Lower leg skin (tissue), 4 donors: Measurements from ENCODE around the gene TREX2. TPM values are rescaled to one million over a fixed set of nuclear protein-coding genes. Genes with fewer than 3 reads are reported as not detected.

Source experiments
- DNase-seq, 2 donors: peaks; one replicate each; pipeline ENCODE4 v3.0.0-alpha.2; 2019; ENCODE audit warnings: low spot score in 2 of 2
- H3K4me3 ChIP-seq: fragments of 200-600 bp; sonication (generic); 2 replicates; pipeline ENCODE4 v1.5.1; 2017; ENCODE audit warnings: mild to moderate bottlenecking, low read depth; ENCODE audit not compliant: poor library complexity, severe bottlenecking
- POLR2A ChIP-seq, 2 donors: fragments of 450-650 bp; IDR thresholded peaks; one replicate each; pipeline ENCODE4 v1.6.1; 2016 to 2017; ENCODE audit warnings: antibody characterized with exemption in 2 of 2, mild to moderate bottlenecking in 1 of 2, moderate library complexity in 1 of 2
- WGBS, 2 donors: methylation state at CpG; one replicate each; pipeline ENCODE4 v1.1.5; 2018; 5-methylcytosine and 5-hydroxymethylcytosine counted together
- intact Hi-C: fragments of 100-400 bp; cut with DNase I; formaldehyde crosslinking; loops from one replicate; pipeline ENCODE4 v1.15.0; 2023; ENCODE audit warnings: low total_unique reads
- total RNA-seq, 4 donors: library from RNA; depleted of rRNA; stranded (reverse); fragments of >200 nt; gene quantifications; one replicate each; pipeline ENCODE4 v1.1.0, GENCODE V29; 2016
- TF ChIP-seq, protein P1 (sequence below), 3 donors: fragments of 450-650 bp; IDR thresholded peaks; one replicate each; pipeline ENCODE4 v1.5.1; 2016; ENCODE audit warnings: antibody characterized with exemption in 3 of 3, mild to moderate bottlenecking in 3 of 3, moderate library complexity in 2 of 3

The TREX2 gene
- total RNA-seq, 4 donors from 2014 or later: 76.4 to 129 (median 112) TPM

DNA sequence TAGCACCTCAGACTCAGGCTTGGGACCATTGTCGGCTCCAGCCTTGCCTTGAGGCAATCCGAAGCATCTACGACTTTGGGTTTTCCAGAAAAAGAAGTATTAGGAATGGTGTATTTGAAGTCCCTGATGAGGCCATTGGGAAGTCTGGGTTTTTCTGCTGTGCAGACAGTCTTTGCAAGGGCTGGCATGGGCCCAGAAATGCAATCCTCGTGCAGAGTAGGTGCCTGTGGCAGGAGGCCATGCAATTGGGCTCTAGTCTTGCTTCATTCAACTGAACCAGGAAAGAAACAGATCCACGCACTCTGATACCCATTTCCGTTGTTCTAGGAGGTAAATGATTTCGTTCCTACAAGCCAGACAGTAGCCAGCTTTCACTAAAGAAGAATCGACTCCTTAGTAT is 22.2 kb downstream of the TREX2 start:
- TF ChIP-seq POLR2A (IDR thresholded peaks at IDR 0.05): no peak
- TF ChIP-seq, protein P1, sequence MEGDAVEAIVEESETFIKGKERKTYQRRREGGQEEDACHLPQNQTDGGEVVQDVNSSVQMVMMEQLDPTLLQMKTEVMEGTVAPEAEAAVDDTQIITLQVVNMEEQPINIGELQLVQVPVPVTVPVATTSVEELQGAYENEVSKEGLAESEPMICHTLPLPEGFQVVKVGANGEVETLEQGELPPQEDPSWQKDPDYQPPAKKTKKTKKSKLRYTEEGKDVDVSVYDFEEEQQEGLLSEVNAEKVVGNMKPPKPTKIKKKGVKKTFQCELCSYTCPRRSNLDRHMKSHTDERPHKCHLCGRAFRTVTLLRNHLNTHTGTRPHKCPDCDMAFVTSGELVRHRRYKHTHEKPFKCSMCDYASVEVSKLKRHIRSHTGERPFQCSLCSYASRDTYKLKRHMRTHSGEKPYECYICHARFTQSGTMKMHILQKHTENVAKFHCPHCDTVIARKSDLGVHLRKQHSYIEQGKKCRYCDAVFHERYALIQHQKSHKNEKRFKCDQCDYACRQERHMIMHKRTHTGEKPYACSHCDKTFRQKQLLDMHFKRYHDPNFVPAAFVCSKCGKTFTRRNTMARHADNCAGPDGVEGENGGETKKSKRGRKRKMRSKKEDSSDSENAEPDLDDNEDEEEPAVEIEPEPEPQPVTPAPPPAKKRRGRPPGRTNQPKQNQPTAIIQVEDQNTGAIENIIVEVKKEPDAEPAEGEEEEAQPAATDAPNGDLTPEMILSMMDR (IDR thresholded peaks at IDR 0.05): no peak
- intact Hi-C loops: no loop called here
- no peak for DNase-seq
- H3K4me3 ChIP-seq: no peak overlapping the region
- WGBS, 2 donors: 76 to 79% methylated on average over 5 to 8 of the region's 8 CpGs

DNA sequence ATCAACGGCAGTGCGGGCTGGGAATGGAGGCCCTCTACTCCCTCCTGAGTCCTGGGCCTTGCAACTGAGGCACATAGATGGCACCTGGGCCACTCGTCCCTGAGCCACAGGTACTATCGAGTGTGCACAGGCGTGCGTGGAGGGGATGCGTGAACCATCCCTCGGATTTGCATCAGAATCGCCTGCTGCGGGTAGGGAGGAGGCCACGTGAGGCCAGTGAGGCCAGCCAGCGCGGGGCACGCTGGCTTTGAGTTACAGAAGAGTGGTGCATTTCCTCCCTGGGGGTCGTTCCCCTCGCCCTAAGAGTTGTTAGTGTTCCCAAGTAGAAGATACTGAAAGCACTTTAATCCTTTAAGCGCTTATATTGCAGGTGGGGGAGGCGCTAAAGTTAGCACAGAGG is 24.0 kb downstream of the TREX2 start:
- 91 to 95% methylated on average over 4 to 18 of the region's 18 CpGs for WGBS, 2 donors
- TF ChIP-seq, protein P1 (IDR thresholded peaks at IDR 0.05): no peak
- no peak for TF ChIP-seq POLR2A (IDR thresholded peaks at IDR 0.05)
- intact Hi-C loops: no loop called here
- H3K4me3 ChIP-seq: no peak overlapping the region
- DNase-seq: no peak

GRCh38 chrX:153420851-153421599 is 24.8 kb downstream of the TREX2 start:
- H3K4me3 ChIP-seq: no peak overlapping the region
- WGBS, 2 donors: 88 to 98% methylated on average over 45 to 87 of the region's 91 CpGs
- TF ChIP-seq, protein P1 (IDR thresholded peaks at IDR 0.05): no peak
- TF ChIP-seq POLR2A (IDR thresholded peaks at IDR 0.05): no peak
- DNase-seq: no peak
- intact Hi-C loops: no loop called here

GRCh38 chrX:153417637-153418036 is 28.2 kb downstream of the TREX2 start:
- TF ChIP-seq POLR2A (IDR thresholded peaks at IDR 0.05): no peak
- TF ChIP-seq, protein P1 (IDR thresholded peaks at IDR 0.05): no peak
- WGBS, 2 donors: 86 to 94% methylated on average over 8 of the region's 8 CpGs
- H3K4me3 ChIP-seq: no peak overlapping the region
- intact Hi-C loops: no loop called here
- DNase-seq: no peak

GRCh38 chrX:153416781-153417450 is 28.9 kb downstream of the TREX2 start:
- intact Hi-C loops: no loop called here
- H3K4me3 ChIP-seq: no peak overlapping the region
- 57 to 63% methylated on average over 12 of the region's 12 CpGs for WGBS, 2 donors
- no peak for DNase-seq
- TF ChIP-seq POLR2A (IDR thresholded peaks at IDR 0.05): no peak
- TF ChIP-seq, protein P1 (IDR thresholded peaks at IDR 0.05): no peak
